Lower leg skin (tissue), 4 donors: ENCODE measurements around the gene IL18BP. TPM values are rescaled to one million over a fixed set of nuclear protein-coding genes. Genes with fewer than 3 reads are reported as not detected.

ENCODE experiments used
- DNase-seq, 2 donors: peaks; one replicate each; pipeline ENCODE4 v3.0.0-alpha.2; 2019; ENCODE audit warnings: low spot score in 2 of 2
- H3K4me3 ChIP-seq: fragments of 200-600 bp; sonication (generic); 2 replicates; pipeline ENCODE4 v1.5.1; 2017; ENCODE audit warnings: mild to moderate bottlenecking, low read depth; ENCODE audit not compliant: poor library complexity, severe bottlenecking
- CTCF ChIP-seq, 3 donors: fragments of 450-650 bp; IDR thresholded peaks; one replicate each; pipeline ENCODE4 v1.5.1; 2016; ENCODE audit warnings: antibody characterized with exemption in 3 of 3, mild to moderate bottlenecking in 3 of 3, moderate library complexity in 2 of 3
- POLR2A ChIP-seq, 2 donors: fragments of 450-650 bp; IDR thresholded peaks; one replicate each; pipeline ENCODE4 v1.6.1; 2016 to 2017; ENCODE audit warnings: antibody characterized with exemption in 2 of 2, mild to moderate bottlenecking in 1 of 2, moderate library complexity in 1 of 2
- WGBS, 2 donors: methylation state at CpG; one replicate each; pipeline ENCODE4 v1.1.5; 2018; 5-methylcytosine and 5-hydroxymethylcytosine counted together
- intact Hi-C: fragments of 100-400 bp; cut with DNase I; formaldehyde crosslinking; loops from one replicate; pipeline ENCODE4 v1.15.0; 2023; ENCODE audit warnings: low total_unique reads
- total RNA-seq, 4 donors: library from RNA; depleted of rRNA; stranded (reverse); fragments of >200 nt; gene quantifications; one replicate each; pipeline ENCODE4 v1.1.0, GENCODE V29; 2016

IL18BP gene
- total RNA-seq, 4 donors from 2014 or later = 3.0 to 9.1 (median 5.6) TPM

- H3K4me3 ChIP-seq = no peak overlapping the region
- intact Hi-C loops = no loop called here
- no peak for TF ChIP-seq CTCF (IDR thresholded peaks at IDR 0.05)
- no peak for TF ChIP-seq POLR2A (IDR thresholded peaks at IDR 0.05)
- no peak for DNase-seq
- 86 to 95% methylated on average over 8 of the region's 8 CpGs for WGBS, 2 donors
Measured at GRCh38 chr11:71996946-71997345, 1.8 kb upstream of the IL18BP start.

- intact Hi-C loops = no loop called here
- TF ChIP-seq CTCF (IDR thresholded peaks at IDR 0.05) (no peak), POLR2A (IDR thresholded peaks at IDR 0.05) (no peak)
- no peak for DNase-seq
- WGBS, 2 donors = 91 to 95% methylated on average over 3 of the region's 3 CpGs
- no peak overlapping the region for H3K4me3 ChIP-seq
Measured at GRCh38 chr11:71997594-71997993, 1.1 kb upstream of the IL18BP start.

- 88 to 89% methylated on average over 2 of the region's 2 CpGs for WGBS, 2 donors
- no peak for DNase-seq
- no peak for TF ChIP-seq CTCF (IDR thresholded peaks at IDR 0.05)
- TF ChIP-seq POLR2A (IDR thresholded peaks at IDR 0.05) = no peak
- intact Hi-C loops = no loop called here
- H3K4me3 ChIP-seq = no peak overlapping the region
Measured at GRCh38 chr11:71998061-71998460, 648 bp upstream of the IL18BP start.

- no peak overlapping the region for H3K4me3 ChIP-seq
- 7 to 11% methylated on average over 2 of the region's 2 CpGs for WGBS, 2 donors
- no peak for TF ChIP-seq POLR2A (IDR thresholded peaks at IDR 0.05)
- intact Hi-C loops = no loop called here
- DNase-seq = no peak
Measured at GRCh38 chr11:71999362-71999761, 653 bp downstream of the IL18BP start.

GRCh38 chr11:71999798-72000197 is 1.1 kb downstream of the IL18BP start:
- H3K4me3 ChIP-seq = no peak overlapping the region
- no peak for TF ChIP-seq CTCF (IDR thresholded peaks at IDR 0.05)
- TF ChIP-seq POLR2A (IDR thresholded peaks at IDR 0.05) = no peak
- WGBS, 2 donors = 54 to 60% methylated on average over 8 of the region's 8 CpGs
- intact Hi-C loops = no loop called here
- DNase-seq = no peak

GRCh38 chr11:72000202-72000867 is 1.6 kb downstream of the IL18BP start:
- WGBS, 2 donors = 74 to 84% methylated on average over 6 to 7 of the region's 10 CpGs
- DNase-seq = no peak
- TF ChIP-seq POLR2A (IDR thresholded peaks at IDR 0.05) = no peak
- no peak for TF ChIP-seq CTCF (IDR thresholded peaks at IDR 0.05)
- intact Hi-C loops = no loop called here
- H3K4me3 ChIP-seq = no peak overlapping the region
